GM23338 (cell line): ENCODE measurements around the gene NRN1L. TPM values are rescaled to one million over a fixed set of nuclear protein-coding genes. Genes with fewer than 3 reads are reported as not detected.

Source experiments
- ATAC-seq: fragments of 200-7000 bp; cut with Tn5 transposase; 3 replicates; pipeline ENCODE4 v1.9.1; 2020
- DNase-seq: peaks from one replicate; pipeline ENCODE4 v3.0.0-alpha.2; 2015; ENCODE audit warnings: low spot score
- H2AFZ ChIP-seq: fragments of 200-600 bp; sonication (generic); 2 replicates; pipeline ENCODE4 v1.8.0; 2016; ENCODE audit warnings: antibody characterized with exemption, mild to moderate bottlenecking, moderate library complexity
- H3F3A ChIP-seq: fragments of 200-600 bp; sonication (generic); replicated peaks from 2 replicates; pipeline ENCODE4 v1.8.0; 2017; ENCODE audit warnings: antibody characterized with exemption, mixed run types, low read depth
- H3K27ac ChIP-seq: fragments of 200-600 bp; sonication (generic); 2 replicates; pipeline ENCODE4 v1.6.1; 2016; ENCODE audit warnings: low read depth
- H3K27me3 ChIP-seq: fragments of 200-600 bp; sonication (generic); 2 replicates; pipeline ENCODE4 v1.8.0; 2016; ENCODE audit warnings: mild to moderate bottlenecking, mixed run types, moderate library complexity; ENCODE audit not compliant: insufficient read depth
- H3K36me3 ChIP-seq: fragments of 200-600 bp; sonication (generic); 2 replicates; pipeline ENCODE4 v1.8.0; 2016; ENCODE audit warnings: mild to moderate bottlenecking; ENCODE audit not compliant: insufficient read depth
- H3K4me1 ChIP-seq: fragments of 200-600 bp; sonication (generic); 2 replicates; pipeline ENCODE4 v1.8.0; 2016; ENCODE audit warnings: mild to moderate bottlenecking, moderate library complexity; ENCODE audit not compliant: insufficient read depth
- H3K4me2 ChIP-seq: fragments of 200-600 bp; sonication (generic); 2 replicates; pipeline ENCODE4 v1.7.1; 2017; ENCODE audit warnings: mixed run types
- H3K4me3 ChIP-seq: fragments of 200-600 bp; sonication (generic); 2 replicates; pipeline ENCODE4 v1.6.1; 2016; ENCODE audit warnings: mixed run types
- H3K79me2 ChIP-seq: fragments of 200-600 bp; sonication (generic); replicated peaks from 2 replicates; pipeline ENCODE4 v1.8.0; 2017; ENCODE audit warnings: mild to moderate bottlenecking; ENCODE audit not compliant: insufficient read depth
- H3K9me2 ChIP-seq: fragments of 200-600 bp; sonication (generic); 2 replicates; pipeline ENCODE4 v1.8.0; 2017; ENCODE audit not compliant: insufficient read depth
- H4K20me1 ChIP-seq: fragments of 200-600 bp; sonication (generic); replicated peaks from 2 replicates; pipeline ENCODE4 v1.8.0; 2017; ENCODE audit warnings: mild to moderate bottlenecking; ENCODE audit not compliant: insufficient read depth
- H3K27ac Mint-ChIP-seq: 2 replicates; pipeline ENCODE4 v1.8.0; 2020; ENCODE audit warnings: inconsistent platforms, mild to moderate bottlenecking, moderate library complexity, mixed read lengths
- H3K27me3 Mint-ChIP-seq: 3 replicates; pipeline ENCODE4 v1.8.0; 2022; ENCODE audit warnings: low read depth, mild to moderate bottlenecking, moderate library complexity, mixed read lengths, inconsistent platforms; ENCODE audit not compliant: insufficient read depth, poor library complexity
- H3K36me3 Mint-ChIP-seq: 3 replicates; pipeline ENCODE4 v1.8.0; 2021; ENCODE audit warnings: low read depth, mild to moderate bottlenecking, inconsistent platforms, moderate library complexity, mixed read lengths
- H3K4me1 Mint-ChIP-seq: 3 replicates; pipeline ENCODE4 v1.8.0; 2020; ENCODE audit warnings: mild to moderate bottlenecking, inconsistent platforms, mixed read lengths
- H3K4me3 Mint-ChIP-seq: 3 replicates; pipeline ENCODE4 v1.8.0; 2021; ENCODE audit warnings: moderate library complexity, mild to moderate bottlenecking, inconsistent platforms, mixed read lengths
- H3K9me3 Mint-ChIP-seq: 3 replicates; pipeline ENCODE4 v1.8.0; 2020; ENCODE audit warnings: moderate library complexity, mild to moderate bottlenecking, inconsistent platforms, mixed read lengths
- CREB1 ChIP-seq: fragments of 250-450 bp; sonication (Bioruptor Pico); IDR thresholded peaks from 2 replicates; pipeline ENCODE4 v1.5.0; 2020; ENCODE audit warnings: low read depth, mild to moderate bottlenecking, moderate library complexity
- ETS1 ChIP-seq: IDR thresholded peaks from 2 replicates; pipeline ENCODE4 v1.6.1; 2016; ENCODE audit warnings: antibody characterized with exemption
- EZH2 ChIP-seq: fragments of 200-600 bp; sonication (generic); IDR thresholded peaks from one replicate; pipeline ENCODE4 v1.8.0; 2017; ENCODE audit warnings: antibody characterized with exemption, mild to moderate bottlenecking, low read depth; ENCODE audit not compliant: unreplicated experiment
- JUNB ChIP-seq: IDR thresholded peaks from one replicate; pipeline ENCODE4 v1.6.1; 2016; ENCODE audit warnings: antibody characterized with exemption; ENCODE audit not compliant: unreplicated experiment
- NANOG ChIP-seq: IDR thresholded peaks from 2 replicates; pipeline ENCODE4 v1.6.1; 2016; ENCODE audit warnings: antibody characterized with exemption, borderline replicate concordance
- POLR2AphosphoS5 ChIP-seq: IDR thresholded peaks from 2 replicates; pipeline ENCODE4 v1.6.1; 2016; ENCODE audit warnings: antibody characterized with exemption, low read depth
- STAT1 ChIP-seq: IDR thresholded peaks from one replicate; pipeline ENCODE4 v1.6.1; 2016; ENCODE audit warnings: antibody characterized with exemption; ENCODE audit not compliant: unreplicated experiment
- ZNF114 ChIP-seq: fragments of 250-450 bp; sonication (Bioruptor Pico); IDR thresholded peaks from 2 replicates; pipeline ENCODE4 v1.5.0; 2020; ENCODE audit warnings: mild to moderate bottlenecking, moderate library complexity
- ZNF331 ChIP-seq: fragments of 250-450 bp; sonication (Bioruptor Pico); IDR thresholded peaks from 2 replicates; pipeline ENCODE4 v1.5.0; 2020; ENCODE audit warnings: low read depth, mild to moderate bottlenecking, moderate library complexity
- ZNF462 ChIP-seq: fragments of 250-450 bp; sonication (Bioruptor Pico); IDR thresholded peaks from 2 replicates; pipeline ENCODE4 v1.5.0; 2020; ENCODE audit warnings: mild to moderate bottlenecking, moderate library complexity
- polyA plus RNA-seq: library from polyadenylated mRNA; unstranded; fragments of >200 nt; fragmentation: Nextera tagmentation; extraction: Ambion mirVana; gene quantifications from 2 replicates; pipeline ENCODE4 v1.2.1, GENCODE V29; 2016
- total RNA-seq: library from RNA; depleted of rRNA; stranded (reverse); fragments of >200 nt; shearing (Covaris generic); gene quantifications from 2 replicates; pipeline ENCODE4 v1.2.3, GENCODE V29; 2014

NRN1L gene
- total and polyA plus RNA-seq, 2 experiments from 2014 or later: 14.0 to 26.1 TPM

DNA sequence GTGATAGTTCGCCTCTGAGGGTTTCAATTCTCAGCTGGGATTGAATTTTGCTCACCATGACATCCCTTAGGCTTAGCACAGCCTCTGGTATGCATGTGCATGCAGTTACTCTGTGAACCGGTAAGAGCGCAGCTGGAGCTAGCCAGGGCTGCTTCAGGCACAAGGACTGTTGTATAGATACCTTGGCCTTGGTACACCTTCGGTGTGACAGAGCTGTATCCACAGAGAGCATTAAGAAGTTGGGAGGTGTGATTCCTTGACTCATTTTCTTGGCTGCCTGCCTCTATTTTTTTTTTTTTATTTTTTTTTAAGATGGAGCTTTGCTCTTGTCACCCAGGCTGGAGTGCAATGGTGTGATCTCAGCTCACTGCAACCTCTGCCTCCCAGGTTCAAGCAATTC lies 40.2 kb upstream of the NRN1L start (continued):
- no peak for TF ChIP-seq ZNF462 (CRISPR knock-in tag)

- DNase-seq (peak; percentile 11), ATAC-seq (no peak)
- H3K79me2 ChIP-seq: peaks cover 63% of the 10 kb centered on the region
- Mint-ChIP-seq H3K27me3 (peaks cover 14% of the 10 kb centered on the region), H3K27ac (peak overlapping the region; percentile 95), H3K4me1 (peaks cover 45% of the 10 kb centered on the region), H3K9me3 (no peaks in the 10 kb centered on the region), H3K4me3 (peak overlapping the region; percentile 80), H3K36me3 (peaks cover 25% of the 10 kb centered on the region)
- H3K36me3 ChIP-seq: 0 out of 2 replicates have a peak, but pooled peaks cover 2% of the 10 kb centered on the region
- peak overlapping the region; percentile 97 for H3K27ac ChIP-seq
- H4K20me1 ChIP-seq: peaks cover 35% of the 10 kb centered on the region
- peaks cover 37% of the 10 kb centered on the region for H3K4me1 ChIP-seq
- no peaks in the 10 kb centered on the region for H3K27me3 ChIP-seq
- no peaks in the 10 kb centered on the region for H3K9me2 ChIP-seq
- H3K4me2 ChIP-seq: peak overlapping the region; percentile 87
- peaks cover 35% of the 10 kb centered on the region for H3F3A ChIP-seq
- peak overlapping the region; percentile 91 for H3K4me3 ChIP-seq
- H2AFZ ChIP-seq: no peak overlapping the region
- TF ChIP-seq CREB1 (CRISPR knock-in tag) (no peak), ETS1 (no peak), STAT1 (no peak), JUNB (no peak), ZNF114 (CRISPR knock-in tag) (no peak), EZH2 (no peak), POLR2AphosphoS5 (no peak), ZNF331 (CRISPR knock-in tag) (no peak), NANOG (no peak)
Observed at GRCh38 chr16:67845291-67846062, 39.2 kb upstream of the NRN1L start.
